ENCODE results near the gene SNX18.

SNX18 gene

GRCh38 chr5:54541823-54542783 lies 24.5 kb downstream of the SNX18 start:
- DNase-seq, result no peak

- no peak for DNase-seq
These were observed 26.5 kb downstream of the SNX18 start for GRCh38 chr5:54544044-54544443.

GRCh38 chr5:54545796-54546195 lies 28.2 kb downstream of the SNX18 start:
- DNase-seq, result no peak

- no peak for DNase-seq
These were observed 30.2 kb downstream of the SNX18 start for GRCh38 chr5:54547711-54548250.

GRCh38 chr5:54548565-54548964 lies 31.0 kb downstream of the SNX18 start:
- DNase-seq, result no peak

GRCh38 chr5:54551292-54551691 lies 33.7 kb downstream of the SNX18 start:
- DNase-seq, result no peak

- no peak for DNase-seq
These were observed 34.4 kb downstream of the SNX18 start for GRCh38 chr5:54551926-54552325.

GRCh38 chr5:54552446-54552845 lies 34.9 kb downstream of the SNX18 start:
- DNase-seq, result no peak

GRCh38 chr5:54553659-54554207 lies 36.2 kb downstream of the SNX18 start:
- no peak for DNase-seq

- no peak for DNase-seq
These were observed 38.6 kb downstream of the SNX18 start for GRCh38 chr5:54556141-54556540.

- DNase-seq, result no peak
These were observed 40.8 kb downstream of the SNX18 start for GRCh38 chr5:54558362-54558761.

- DNase-seq, result no peak
These were observed 44.1 kb downstream of the SNX18 start for GRCh38 chr5:54561651-54562050.

- DNase-seq, result no peak
These were observed 45.7 kb downstream of the SNX18 start for GRCh38 chr5:54563083-54563761.

GRCh38 chr5:54567996-54568395 lies 50.4 kb downstream of the SNX18 start:
- DNase-seq, result no peak

- no peak for DNase-seq
These were observed 53.4 kb downstream of the SNX18 start for GRCh38 chr5:54570916-54571315.

- DNase-seq, result no peak
These were observed 53.9 kb downstream of the SNX18 start for GRCh38 chr5:54571462-54571861.

GRCh38 chr5:54573812-54574489 lies 56.4 kb downstream of the SNX18 start:
- no peak for DNase-seq

- no peak for DNase-seq
These were observed 60.0 kb downstream of the SNX18 start for GRCh38 chr5:54577528-54577927.

- no peak for DNase-seq
These were observed 60.5 kb downstream of the SNX18 start for GRCh38 chr5:54577937-54578653.

GRCh38 chr5:54579591-54580295 lies 62.2 kb downstream of the SNX18 start:
- DNase-seq, result no peak

GRCh38 chr5:54580997-54581811 lies 63.6 kb downstream of the SNX18 start:
- no peak for DNase-seq
